Activated CD8-positive, alpha-beta memory T cell treated with anti-CD3 and anti-CD28 coated beads, Interleukin-2, amount 50 U/mL, for 24 hours (primary cell): ENCODE data around the gene CNOT10.
"Not testable (repeated sequence)": the region's sequence is repeated elsewhere in the genome, so short reads cannot be mapped to it uniquely, and the experiment has no call there.

Experiments
- DNase-seq: peaks from one replicate; pipeline ENCODE4 v3.0.0-alpha.2; 2020; ENCODE audit errors: extremely low read depth

Gene CNOT10

GRCh38 chr3:32686713-32687112, 1.7 kb downstream of the CNOT10 start:
- no peak for DNase-seq

- DNase-seq, result no peak
Observed at GRCh38 chr3:32691847-32692246, 6.9 kb downstream of the CNOT10 start.

- no peak for DNase-seq
Observed at GRCh38 chr3:32696523-32696922, 11.5 kb downstream of the CNOT10 start.

- no peak for DNase-seq
Observed at GRCh38 chr3:32698506-32698905, 13.5 kb downstream of the CNOT10 start.

GRCh38 chr3:32699429-32699828, 14.4 kb downstream of the CNOT10 start:
- DNase-seq, result no peak

GRCh38 chr3:32700244-32700643, 15.3 kb downstream of the CNOT10 start:
- DNase-seq, result no peak

- no peak for DNase-seq
Observed at GRCh38 chr3:32703491-32703972, 18.5 kb downstream of the CNOT10 start.

- DNase-seq, result no peak
Observed at GRCh38 chr3:32705232-32705631, 20.2 kb downstream of the CNOT10 start.

- DNase-seq, result no peak
Observed at GRCh38 chr3:32706348-32707025, 21.5 kb downstream of the CNOT10 start.

GRCh38 chr3:32707026-32707370, 22.0 kb downstream of the CNOT10 start:
- DNase-seq, result no peak

- DNase-seq, result no peak
Observed at GRCh38 chr3:32708672-32709283, 23.8 kb downstream of the CNOT10 start.

- no peak for DNase-seq
Observed at GRCh38 chr3:32709346-32709745, 24.4 kb downstream of the CNOT10 start.

- DNase-seq, result no peak
Observed at GRCh38 chr3:32712506-32713055, 27.6 kb downstream of the CNOT10 start.

- DNase-seq, result no peak
Observed at GRCh38 chr3:32713181-32713580, 28.2 kb downstream of the CNOT10 start.

- DNase-seq, result no peak
Observed at GRCh38 chr3:32719335-32719734, 34.3 kb downstream of the CNOT10 start.

- DNase-seq, result no peak
Observed at GRCh38 chr3:32719931-32720330, 34.9 kb downstream of the CNOT10 start.

GRCh38 chr3:32725721-32726120, 40.7 kb downstream of the CNOT10 start:
- DNase-seq, result no peak

- no peak for DNase-seq
Observed at GRCh38 chr3:32733631-32734229, 48.7 kb downstream of the CNOT10 start.

- DNase-seq, result no peak
Observed at GRCh38 chr3:32734756-32735155, 49.8 kb downstream of the CNOT10 start.

- not testable (repeated sequence) for DNase-seq
Observed at GRCh38 chr3:32743470-32743869, 58.5 kb downstream of the CNOT10 start.

- DNase-seq, result no peak
Observed at GRCh38 chr3:32743934-32744333, 58.9 kb downstream of the CNOT10 start.

- no peak for DNase-seq
Observed at GRCh38 chr3:32751377-32751776, 66.4 kb downstream of the CNOT10 start.

- DNase-seq, result no peak
Observed at GRCh38 chr3:32755761-32756160, 70.8 kb downstream of the CNOT10 start.
